Neural progenitor cell (in vitro differentiated cells): ENCODE data around the gene PER2. TPM values are rescaled to one million over a fixed set of nuclear protein-coding genes. Genes with fewer than 3 reads are reported as not detected.

ENCODE experiments used
- DNase-seq: peaks from one replicate; pipeline ENCODE4 v3.0.0-alpha.2; 2016; ENCODE audit warnings: low spot score
- H2AFZ ChIP-seq: fragments of 200-600 bp; sonication (generic); replicated peaks from 2 replicates; pipeline ENCODE4 v1.6.1; 2016; ENCODE audit warnings: antibody characterized with exemption
- H3F3A ChIP-seq: fragments of 200-600 bp; sonication (generic); 2 replicates; pipeline ENCODE4 v1.6.1; 2016; ENCODE audit warnings: antibody characterized with exemption, low read depth
- H3K27ac ChIP-seq: fragments of 200-600 bp; sonication (generic); 2 replicates; pipeline ENCODE4 v1.5.1; 2016; ENCODE audit warnings: mild to moderate bottlenecking
- H3K27me3 ChIP-seq: fragments of 200-600 bp; sonication (generic); 2 replicates; pipeline ENCODE4 v1.6.1; 2016; ENCODE audit warnings: mild to moderate bottlenecking, moderate library complexity
- H3K36me3 ChIP-seq: fragments of 200-600 bp; sonication (generic); 2 replicates; pipeline ENCODE4 v1.5.1; 2016
- H3K4me1 ChIP-seq: fragments of 200-600 bp; sonication (generic); 2 replicates; pipeline ENCODE4 v1.6.1; 2016; ENCODE audit warnings: mixed run types
- H3K4me2 ChIP-seq: fragments of 200-600 bp; sonication (generic); 2 replicates; pipeline ENCODE4 v1.6.1; 2016
- H3K4me3 ChIP-seq: fragments of 200-600 bp; sonication (generic); 2 replicates; pipeline ENCODE4 v1.5.1; 2016
- H3K79me2 ChIP-seq: fragments of 200-600 bp; sonication (generic); 2 replicates; pipeline ENCODE4 v1.6.1; 2016; ENCODE audit warnings: low read depth
- H3K9ac ChIP-seq: fragments of 200-600 bp; sonication (generic); 2 replicates; pipeline ENCODE4 v1.6.1; 2016
- H3K9me3 ChIP-seq: fragments of 200-600 bp; sonication (generic); 2 replicates; pipeline ENCODE4 v1.5.1; 2016; ENCODE audit warnings: low read depth
- H4K20me1 ChIP-seq: fragments of 200-600 bp; sonication (generic); 2 replicates; pipeline ENCODE4 v1.6.1; 2016; ENCODE audit warnings: low read depth
- H3K27ac Mint-ChIP-seq: 3 replicates; pipeline ENCODE4 v1.8.0; 2021; ENCODE audit warnings: mixed read lengths
- H3K27me3 Mint-ChIP-seq: 2 replicates; pipeline ENCODE4 v1.8.0; 2022; ENCODE audit warnings: low read depth, mild to moderate bottlenecking, inconsistent platforms, moderate library complexity, mixed read lengths; ENCODE audit not compliant: insufficient read depth
- H3K36me3 Mint-ChIP-seq: 3 replicates; pipeline ENCODE4 v1.8.0; 2021; ENCODE audit warnings: mixed read lengths
- H3K4me1 Mint-ChIP-seq: 3 replicates; pipeline ENCODE4 v1.8.0; 2021; ENCODE audit warnings: mixed read lengths
- H3K4me3 Mint-ChIP-seq: 3 replicates; pipeline ENCODE4 v1.8.0; 2021; ENCODE audit warnings: mild to moderate bottlenecking, moderate library complexity, mixed read lengths
- H3K9me3 Mint-ChIP-seq: 3 replicates; pipeline ENCODE4 v1.8.0; 2020; ENCODE audit warnings: mixed read lengths
- EZH2 ChIP-seq: fragments of 200-600 bp; sonication (generic); IDR thresholded peaks from 2 replicates; pipeline ENCODE4 v1.6.1; 2017; ENCODE audit warnings: antibody characterized with exemption, mild to moderate bottlenecking, moderate library complexity
- EZH2phosphoT487 ChIP-seq: fragments of 200-600 bp; sonication (generic); IDR thresholded peaks from 2 replicates; pipeline ENCODE4 v1.6.1; 2017; ENCODE audit warnings: antibody characterized with exemption
- total RNA-seq: library from RNA; depleted of rRNA; stranded (reverse); fragments of >200 nt; gene quantifications from 2 replicates; pipeline ENCODE4 v1.2.3, GENCODE V29; 2015; ENCODE audit warnings: low replicate concordance
- TF ChIP-seq, protein P1 (sequence below): fragments of 200-600 bp; sonication (generic); IDR thresholded peaks from 2 replicates; pipeline ENCODE4 v1.5.1; 2017; ENCODE audit warnings: antibody characterized with exemption, mild to moderate bottlenecking

Gene PER2
- total RNA-seq, 1 donor from 2014 or later, result 1.4 TPM

DNA sequence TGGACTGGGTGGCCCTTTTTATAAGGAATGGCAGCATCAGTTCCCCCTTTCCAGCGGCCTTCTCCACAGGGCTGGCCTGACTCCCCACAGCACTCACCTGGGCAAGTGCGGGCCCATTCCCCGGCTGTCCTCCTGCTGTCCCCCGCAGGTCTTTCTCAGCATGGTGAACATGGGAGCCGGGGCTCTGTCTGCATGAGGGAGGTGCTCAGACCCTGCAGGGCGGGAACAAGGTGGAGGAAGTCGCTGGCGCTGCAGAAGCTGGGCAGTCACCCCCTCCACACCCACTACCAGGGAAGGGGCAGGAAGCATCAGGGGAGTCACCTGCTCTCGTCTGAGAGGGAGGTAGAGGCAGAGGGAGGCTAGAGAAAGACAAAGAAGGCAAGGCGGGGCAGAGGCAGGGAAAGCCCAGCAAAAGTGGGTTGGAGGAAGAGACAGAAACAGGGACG, 60.8 kb downstream of the PER2 start:
- no peaks in the 10 kb centered on the region for H3K36me3 ChIP-seq
- Mint-ChIP-seq H3K4me1 (peaks cover 4% of the 10 kb centered on the region), H3K36me3 (peaks cover 1% of the 10 kb centered on the region), H3K27ac (no peak overlapping the region), H3K9me3 (peaks cover 6% of the 10 kb centered on the region), H3K27me3 (peaks cover 4% of the 10 kb centered on the region), H3K4me3 (no peak overlapping the region)
- TF ChIP-seq EZH2, result no peak
- no peak for TF ChIP-seq EZH2phosphoT487
- TF ChIP-seq, protein P1, sequence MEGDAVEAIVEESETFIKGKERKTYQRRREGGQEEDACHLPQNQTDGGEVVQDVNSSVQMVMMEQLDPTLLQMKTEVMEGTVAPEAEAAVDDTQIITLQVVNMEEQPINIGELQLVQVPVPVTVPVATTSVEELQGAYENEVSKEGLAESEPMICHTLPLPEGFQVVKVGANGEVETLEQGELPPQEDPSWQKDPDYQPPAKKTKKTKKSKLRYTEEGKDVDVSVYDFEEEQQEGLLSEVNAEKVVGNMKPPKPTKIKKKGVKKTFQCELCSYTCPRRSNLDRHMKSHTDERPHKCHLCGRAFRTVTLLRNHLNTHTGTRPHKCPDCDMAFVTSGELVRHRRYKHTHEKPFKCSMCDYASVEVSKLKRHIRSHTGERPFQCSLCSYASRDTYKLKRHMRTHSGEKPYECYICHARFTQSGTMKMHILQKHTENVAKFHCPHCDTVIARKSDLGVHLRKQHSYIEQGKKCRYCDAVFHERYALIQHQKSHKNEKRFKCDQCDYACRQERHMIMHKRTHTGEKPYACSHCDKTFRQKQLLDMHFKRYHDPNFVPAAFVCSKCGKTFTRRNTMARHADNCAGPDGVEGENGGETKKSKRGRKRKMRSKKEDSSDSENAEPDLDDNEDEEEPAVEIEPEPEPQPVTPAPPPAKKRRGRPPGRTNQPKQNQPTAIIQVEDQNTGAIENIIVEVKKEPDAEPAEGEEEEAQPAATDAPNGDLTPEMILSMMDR, result no peak
- no peaks in the 10 kb centered on the region for H3K4me1 ChIP-seq
- no peaks in the 10 kb centered on the region for H3K9me3 ChIP-seq
- H2AFZ ChIP-seq, result no peak overlapping the region
- H3F3A ChIP-seq, result peaks cover 11% of the 10 kb centered on the region
- H3K27ac ChIP-seq, result no peak overlapping the region
- no peak overlapping the region for H3K9ac ChIP-seq
- no peak overlapping the region for H3K4me3 ChIP-seq
- H4K20me1 ChIP-seq, result no peaks in the 10 kb centered on the region
- no peak for DNase-seq
- no peaks in the 10 kb centered on the region for H3K79me2 ChIP-seq
- H3K27me3 ChIP-seq, result peaks cover 34% of the 10 kb centered on the region
- H3K4me2 ChIP-seq, result no peak overlapping the region

GRCh38 chr2:238226698-238227586, 61.5 kb downstream of the PER2 start:
- H3K27me3 Mint-ChIP-seq, result peaks cover 2% of the 10 kb centered on the region
- no peak overlapping the region for H3K27ac Mint-ChIP-seq
- peaks cover 1% of the 10 kb centered on the region for H3K36me3 Mint-ChIP-seq
- DNase-seq, result no peak
- peaks cover 30% of the 10 kb centered on the region for H3K27me3 ChIP-seq
- no peaks in the 10 kb centered on the region for H3K79me2 ChIP-seq
- H3K9me3 ChIP-seq, result no peaks in the 10 kb centered on the region
- H4K20me1 ChIP-seq, result no peaks in the 10 kb centered on the region
- H3K4me1 Mint-ChIP-seq, result peaks cover 4% of the 10 kb centered on the region
- no peaks in the 10 kb centered on the region for H3K36me3 ChIP-seq
- H3K4me3 ChIP-seq, result no peak overlapping the region
- peaks cover 1% of the 10 kb centered on the region for H3K9me3 Mint-ChIP-seq
- H3K9ac ChIP-seq, result no peak overlapping the region
- no peak overlapping the region for H2AFZ ChIP-seq
- peaks cover 11% of the 10 kb centered on the region for H3F3A ChIP-seq
- no peaks in the 10 kb centered on the region for H3K4me1 ChIP-seq
- H3K27ac ChIP-seq, result no peak overlapping the region
- no peak overlapping the region for H3K4me3 Mint-ChIP-seq
- no peak for TF ChIP-seq EZH2
- no peak for TF ChIP-seq EZH2phosphoT487
- TF ChIP-seq, protein P1, result no peak
- no peak overlapping the region for H3K4me2 ChIP-seq

- Histone ChIP-seq H3K4me2 (no peak overlapping the region), H4K20me1 (no peaks in the 10 kb centered on the region), H3K4me1 (no peaks in the 10 kb centered on the region), H3K9me3 (no peaks in the 10 kb centered on the region), H3K4me3 (no peak overlapping the region), H2AFZ (no peak overlapping the region), H3K36me3 (no peaks in the 10 kb centered on the region), H3K9ac (no peak overlapping the region), H3K27ac (no peak overlapping the region), H3K27me3 (peaks cover 22% of the 10 kb centered on the region), H3F3A (peaks cover 8% of the 10 kb centered on the region), H3K79me2 (no peaks in the 10 kb centered on the region)
- H3K4me3 Mint-ChIP-seq, result no peak overlapping the region
- H3K9me3 Mint-ChIP-seq, result no peaks in the 10 kb centered on the region
- no peak for DNase-seq
- H3K27ac Mint-ChIP-seq, result no peak overlapping the region
- peaks cover 2% of the 10 kb centered on the region for H3K27me3 Mint-ChIP-seq
- peaks cover 4% of the 10 kb centered on the region for H3K4me1 Mint-ChIP-seq
- peaks cover 1% of the 10 kb centered on the region for H3K36me3 Mint-ChIP-seq
- TF ChIP-seq, protein P1, result no peak
- TF ChIP-seq EZH2phosphoT487 (no peak), EZH2 (no peak)
Measured at GRCh38 chr2:238225911-238226697, 62.3 kb downstream of the PER2 start.
